ENCODE data around the gene STK32C.

The STK32C gene

DNA sequence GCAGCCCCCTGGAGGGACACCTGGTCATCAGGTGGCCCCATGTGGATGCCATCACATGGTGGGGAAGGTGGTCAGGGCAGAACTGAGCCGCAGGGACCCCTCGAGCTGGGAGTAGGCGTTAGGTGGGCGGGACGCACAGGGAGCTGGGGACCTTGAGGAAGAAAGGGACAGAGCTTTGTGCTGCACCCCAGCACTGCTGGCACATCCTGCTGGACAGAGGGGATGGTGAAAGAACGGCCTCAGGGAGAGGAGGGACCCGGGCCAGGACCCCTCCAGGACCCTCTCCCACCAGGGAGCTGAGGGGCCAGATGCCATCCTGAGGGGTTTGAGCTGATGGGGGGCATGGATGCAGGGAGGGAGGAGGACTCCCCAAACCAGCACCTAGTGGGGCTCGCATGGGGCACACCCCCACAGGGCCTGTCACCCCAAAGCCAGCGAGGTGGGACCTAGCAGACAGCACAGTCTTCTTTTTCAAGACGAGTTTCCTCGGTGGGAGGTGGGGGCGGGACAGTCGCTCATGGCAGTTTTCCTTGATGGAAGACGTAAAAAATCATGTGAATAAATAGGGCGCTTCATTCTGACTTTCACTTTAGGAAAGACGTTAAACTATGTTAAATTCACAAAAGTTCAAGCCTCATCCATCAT lies 43.3 kb downstream of the STK32C start:
- DNase-seq, result no peak

- DNase-seq, result no peak
These were observed 43.9 kb downstream of the STK32C start for GRCh38 chr10:132263866-132264265.

DNA sequence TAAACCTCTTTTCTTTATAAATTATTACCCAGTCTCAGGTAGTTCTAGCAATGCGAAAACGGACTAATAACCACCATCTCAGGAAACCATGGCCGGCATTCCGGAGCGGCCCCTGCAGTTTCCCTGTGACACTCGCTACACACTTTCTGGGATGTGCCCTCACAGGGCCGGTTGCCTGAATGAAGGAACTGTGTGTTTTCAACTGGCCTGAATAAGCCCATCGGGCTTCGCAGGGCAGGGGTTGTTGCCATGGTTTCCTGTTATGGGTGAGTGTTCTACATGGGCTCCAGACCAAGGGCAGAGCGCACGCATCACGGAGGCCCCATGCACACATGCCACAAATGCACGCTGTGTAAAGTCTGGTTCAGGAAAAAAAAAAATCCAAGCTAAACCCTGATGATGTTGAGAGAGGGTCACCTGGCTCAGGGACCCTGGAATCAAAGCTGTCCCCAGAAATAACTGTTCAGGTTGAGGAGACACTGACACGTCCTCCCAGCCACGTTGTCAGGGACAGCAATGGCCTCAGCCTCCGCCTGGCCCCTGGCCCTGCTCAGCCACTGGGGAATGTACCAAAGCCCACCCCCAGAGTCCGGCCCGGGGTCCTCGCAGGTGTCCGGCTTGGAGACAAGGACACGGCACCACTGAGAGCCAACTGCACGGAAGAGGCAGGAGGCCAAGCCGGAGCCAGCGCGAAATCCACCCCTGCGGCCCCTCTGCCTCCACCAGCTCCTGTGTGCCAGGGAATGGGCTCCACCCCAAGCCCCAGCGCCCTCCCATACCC lies 47.9 kb downstream of the STK32C start:
- DNase-seq, result no peak

DNA sequence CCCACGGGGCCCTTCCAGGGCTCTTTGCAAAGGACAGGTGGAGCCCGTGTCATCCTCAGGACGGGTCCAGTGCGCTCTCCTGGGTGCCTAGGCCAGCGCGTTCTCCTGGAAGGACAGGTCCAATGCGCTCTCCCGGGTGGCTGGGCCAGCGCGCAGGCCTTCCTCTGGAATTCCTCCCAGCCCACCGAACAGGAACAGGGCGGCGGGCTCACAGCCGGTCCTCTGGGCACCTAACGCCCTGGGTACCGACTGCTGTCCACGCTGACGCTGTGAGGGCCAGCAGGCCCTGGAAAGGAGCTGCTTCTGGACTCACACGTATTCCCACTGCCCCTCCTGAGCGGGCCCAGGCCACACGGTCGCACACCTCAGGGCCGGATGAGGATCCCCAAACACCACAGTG lies 49.3 kb downstream of the STK32C start:
- no peak for DNase-seq

- no peak for DNase-seq
These were observed 49.8 kb downstream of the STK32C start for GRCh38 chr10:132257907-132258306.

DNA sequence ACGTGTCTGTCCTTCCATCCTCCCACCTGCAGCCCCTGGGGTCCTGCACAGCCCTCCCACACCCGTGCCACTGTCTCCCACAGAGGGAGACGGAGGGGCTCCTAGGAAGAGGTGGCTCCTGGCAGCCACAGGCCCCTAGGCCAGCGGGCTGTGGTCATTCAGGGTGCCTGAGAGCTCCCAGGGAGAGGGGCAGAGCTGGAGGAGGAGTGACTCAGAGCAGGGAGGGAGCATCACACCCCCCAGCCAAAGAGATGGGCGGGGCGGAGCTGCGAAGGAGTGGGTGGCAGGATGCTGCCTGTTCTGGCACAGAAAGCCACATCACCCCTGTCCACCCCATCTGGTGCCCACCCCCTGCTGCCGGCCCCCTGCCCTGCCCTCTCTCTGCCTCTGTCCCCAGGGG lies 50.5 kb downstream of the STK32C start:
- DNase-seq, result no peak

DNA sequence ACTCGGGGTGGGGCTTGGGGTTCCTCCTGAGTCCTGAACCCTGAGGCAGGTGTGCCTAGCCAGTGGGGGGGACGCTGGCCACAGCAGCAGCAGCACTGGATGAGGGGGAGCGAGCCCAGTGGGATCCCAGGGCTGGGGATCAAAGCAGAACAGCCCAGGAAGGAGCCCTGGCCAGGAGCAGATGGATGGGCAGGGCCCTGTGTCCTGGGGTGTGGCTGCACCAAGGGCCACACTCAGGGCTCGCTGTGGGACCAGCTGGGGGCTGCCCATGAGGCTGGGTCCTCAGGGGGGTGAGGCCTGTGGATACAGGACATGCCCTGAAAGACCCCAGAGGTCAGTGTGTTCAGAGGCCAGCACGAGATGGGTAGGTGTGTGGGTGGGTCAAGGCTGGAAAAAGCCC lies 50.9 kb downstream of the STK32C start:
- no peak for DNase-seq

- no peak for DNase-seq
These were observed 52.0 kb downstream of the STK32C start for GRCh38 chr10:132255489-132256344.

DNA sequence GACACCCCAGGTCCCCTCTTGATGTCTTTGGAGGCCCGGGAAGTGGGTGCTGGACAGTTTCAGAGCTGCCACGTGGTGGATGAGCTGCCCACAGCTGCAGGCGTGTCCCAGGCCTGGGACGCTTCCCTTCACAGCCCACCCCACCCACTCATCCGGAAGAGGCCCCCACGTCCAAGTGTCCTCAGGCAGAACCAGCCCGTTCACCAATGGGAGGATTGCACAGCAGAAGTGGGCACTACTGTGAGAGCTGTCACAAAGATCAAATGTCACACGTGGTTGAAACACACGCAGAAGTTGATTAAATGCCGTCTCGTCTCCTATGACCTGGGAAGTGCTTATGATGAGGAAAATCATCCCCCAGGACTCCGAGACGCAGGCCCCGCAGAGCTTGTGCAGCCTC lies 52.9 kb downstream of the STK32C start:
- DNase-seq, result no peak

GRCh38 chr10:132253092-132253687 lies 54.6 kb downstream of the STK32C start:
- no peak for DNase-seq

GRCh38 chr10:132252412-132252811 lies 55.3 kb downstream of the STK32C start:
- DNase-seq, result no peak

- no peak for DNase-seq
These were observed 55.8 kb downstream of the STK32C start for GRCh38 chr10:132251928-132252327.

DNA sequence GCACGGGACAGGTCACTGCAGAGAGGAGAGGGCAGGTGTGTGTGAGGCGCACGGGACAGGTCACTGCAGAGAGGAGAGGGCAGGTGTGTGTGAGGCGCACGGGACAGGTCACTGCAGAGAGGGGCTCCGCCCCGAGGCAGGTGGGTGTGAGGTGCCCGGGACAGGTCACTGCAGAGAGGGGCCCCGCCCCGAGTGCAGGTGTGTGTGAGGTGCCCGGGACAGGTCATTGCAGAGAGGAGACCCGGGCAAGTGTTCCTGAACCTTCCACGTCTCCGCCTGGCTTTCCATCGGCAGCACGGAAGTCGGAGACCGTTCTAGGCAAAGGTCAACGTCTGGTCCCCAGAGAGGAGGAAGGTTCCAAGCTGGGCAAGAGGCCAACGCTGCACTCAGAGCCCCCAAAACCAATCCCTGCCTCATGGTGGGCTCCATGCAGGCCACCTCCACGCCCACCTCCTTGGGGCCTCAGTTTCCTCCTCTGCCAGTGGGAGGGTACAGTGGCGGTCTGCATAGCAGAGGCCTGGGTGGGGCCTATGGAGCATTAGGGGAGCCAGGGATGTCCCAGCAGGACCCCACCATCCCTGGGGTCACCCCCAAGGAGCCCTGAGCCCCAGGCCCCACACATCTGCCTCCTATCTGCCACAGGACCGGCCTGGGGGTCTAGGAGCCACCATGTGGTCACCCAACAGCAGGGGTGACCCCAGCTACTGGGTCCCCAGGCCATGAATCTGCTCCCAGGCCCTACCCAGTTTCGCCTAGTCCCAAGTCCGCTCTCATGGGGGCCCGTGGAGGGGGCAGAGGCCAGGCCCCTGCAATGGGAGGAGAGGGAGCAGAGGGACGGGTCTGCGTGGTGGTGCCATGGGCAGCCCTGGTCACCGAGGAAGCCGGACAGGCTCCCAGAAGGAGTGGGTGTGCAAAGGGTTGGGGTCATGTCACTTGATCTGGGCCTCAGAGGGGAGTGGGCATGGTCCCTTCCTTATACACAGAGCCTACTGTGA lies 57.0 kb downstream of the STK32C start:
- DNase-seq, result no peak

DNA sequence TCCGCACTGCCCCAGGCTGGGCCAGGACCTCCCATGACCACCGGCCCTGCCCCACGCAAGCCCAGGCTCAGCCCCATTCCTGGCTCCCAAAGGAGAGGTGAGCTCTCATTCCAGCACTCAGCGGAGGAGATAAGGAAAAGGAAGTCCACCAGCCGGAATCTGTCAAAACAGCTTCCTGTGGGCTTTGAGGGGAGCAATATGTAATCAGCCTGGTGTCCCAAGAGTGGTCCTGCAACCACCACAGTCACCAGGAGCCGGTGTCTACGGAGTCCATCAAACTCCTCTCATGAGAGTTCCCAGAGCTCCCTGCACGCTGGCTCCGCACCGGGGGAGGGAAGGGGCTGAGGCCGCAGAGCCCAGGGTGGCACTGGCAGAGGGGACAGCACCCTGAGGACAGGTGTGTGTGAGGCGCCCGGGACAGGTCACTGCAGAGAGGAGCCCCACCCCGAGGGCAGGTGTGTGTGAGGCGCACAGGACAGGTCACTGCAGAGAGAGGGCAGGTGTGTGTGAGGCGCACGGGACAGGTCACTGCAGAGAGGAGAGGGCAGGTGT lies 57.9 kb downstream of the STK32C start:
- DNase-seq, result no peak

DNA sequence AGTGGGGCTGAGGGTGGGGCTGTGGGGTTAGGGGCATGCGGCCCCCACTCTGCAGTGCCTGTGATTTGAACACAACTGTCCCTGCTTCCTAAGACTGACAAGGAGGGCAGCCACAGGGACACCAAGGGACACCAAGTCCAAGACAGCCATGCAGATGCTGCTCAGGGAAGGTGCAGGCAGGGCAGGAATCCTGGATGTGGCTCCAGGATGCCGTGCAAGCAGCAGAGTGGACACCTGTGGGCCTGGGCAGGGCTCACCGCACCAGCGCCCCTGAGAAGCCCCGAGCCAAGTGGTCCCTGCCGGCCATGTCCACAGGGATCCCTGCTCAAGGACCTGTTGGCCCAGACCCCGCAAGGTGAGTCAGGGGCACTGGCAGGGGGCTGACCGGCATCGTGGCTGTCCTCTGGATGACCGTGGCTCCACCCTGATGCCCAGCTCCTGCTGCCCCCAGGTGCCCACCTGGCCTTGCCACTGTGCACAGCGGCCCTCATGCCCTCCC lies 58.5 kb downstream of the STK32C start:
- DNase-seq, result no peak

DNA sequence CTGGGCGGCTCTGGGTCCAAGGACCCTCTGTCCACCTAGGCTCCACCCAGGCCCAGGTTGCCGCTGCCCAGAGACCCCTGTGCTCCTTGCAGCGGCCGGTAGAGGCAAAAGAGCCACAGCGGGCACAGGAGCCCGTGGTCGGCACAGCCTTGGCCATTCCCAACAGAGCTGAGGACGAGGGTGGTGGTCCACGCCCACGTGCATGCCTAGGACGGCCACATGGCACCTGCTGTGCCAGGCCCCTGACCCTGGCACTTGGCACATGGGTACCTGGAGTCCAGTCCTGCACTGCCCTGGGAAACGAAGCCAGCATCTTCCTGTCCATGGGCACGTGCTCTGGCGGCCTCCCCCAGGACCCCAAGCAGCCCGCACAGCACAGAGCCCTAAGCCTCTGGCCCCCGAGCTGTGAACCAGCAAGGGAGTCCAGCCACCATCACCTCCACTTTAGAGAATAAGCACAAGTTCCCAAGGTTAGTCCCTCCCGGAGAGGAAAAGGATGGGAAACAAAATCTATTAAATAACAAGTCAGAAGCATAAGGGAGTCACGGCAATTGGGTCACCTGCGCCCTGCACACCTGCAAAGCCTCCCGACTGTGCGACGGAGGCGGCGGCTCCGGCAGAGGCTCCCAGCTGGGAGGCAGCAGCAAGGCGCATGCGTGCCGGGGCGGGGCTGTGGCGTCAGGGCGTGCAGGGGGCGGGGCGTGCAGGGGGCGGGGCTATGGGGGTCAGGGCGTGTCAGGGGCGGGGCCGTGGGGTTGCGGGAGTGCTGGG lies 59.1 kb downstream of the STK32C start:
- no peak for DNase-seq

DNA sequence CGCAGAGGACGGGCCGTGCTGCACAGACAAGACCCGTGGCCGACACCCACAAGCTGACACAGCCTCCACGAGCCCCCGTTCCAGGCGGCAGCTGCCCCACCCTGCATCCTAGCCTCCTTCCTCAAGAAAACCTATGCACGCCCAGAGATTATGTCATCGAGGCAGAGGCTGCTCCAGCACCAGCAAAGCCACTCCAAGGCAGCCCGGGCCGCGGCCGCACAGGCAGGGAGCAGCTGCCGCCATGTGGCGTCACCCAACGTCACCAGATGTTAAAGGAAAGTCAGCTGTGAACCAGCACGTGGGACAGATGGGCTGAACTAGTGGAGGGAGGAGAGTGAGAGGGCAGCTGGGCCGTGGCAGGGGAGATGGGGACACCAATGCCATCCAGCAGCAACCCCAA lies 59.8 kb downstream of the STK32C start:
- DNase-seq, result no peak

- DNase-seq, result no peak
These were observed 61.5 kb downstream of the STK32C start for GRCh38 chr10:132246296-132246695.

GRCh38 chr10:132245056-132245455 lies 62.7 kb downstream of the STK32C start:
- no peak for DNase-seq

GRCh38 chr10:132243626-132244025 lies 64.1 kb downstream of the STK32C start:
- DNase-seq, result no peak

DNA sequence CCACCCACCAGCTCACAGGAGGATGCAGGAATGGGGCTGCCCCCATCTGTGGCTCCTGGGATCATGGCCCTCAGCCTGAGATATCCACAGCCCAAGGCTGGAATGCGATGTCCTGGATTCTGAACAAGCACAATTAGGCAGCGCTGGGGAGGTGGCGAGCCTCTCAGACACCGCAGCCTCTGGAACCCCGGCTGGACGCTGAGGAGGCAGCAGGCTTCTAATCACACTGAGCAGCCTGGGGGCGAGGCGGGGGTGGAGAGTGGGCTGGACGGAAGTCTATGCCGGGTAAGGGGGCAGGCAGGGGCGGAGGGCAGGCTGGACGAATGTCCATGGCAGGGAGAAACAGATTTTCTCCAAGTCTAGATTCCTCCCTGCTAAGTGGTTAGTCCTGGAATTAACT lies 64.6 kb downstream of the STK32C start:
- DNase-seq, result no peak
